ENCODE results near the gene MLPH.

Gene MLPH

GRCh38 chr2:237479747-237480146 is 7.3 kb upstream of the MLPH start:
- DNase-seq, result no peak

- DNase-seq, result no peak
These were observed 6.5 kb upstream of the MLPH start for GRCh38 chr2:237480556-237480955.

- DNase-seq, result no peak
These were observed 6.0 kb upstream of the MLPH start for GRCh38 chr2:237480988-237481525.

- DNase-seq, result no peak
These were observed 4.6 kb upstream of the MLPH start for GRCh38 chr2:237482485-237482884.

- DNase-seq, result no peak
These were observed 3.9 kb upstream of the MLPH start for GRCh38 chr2:237483018-237483731.

GRCh38 chr2:237485304-237485703 is 1.7 kb upstream of the MLPH start:
- no peak for DNase-seq

- DNase-seq, result no peak
These were observed 1.2 kb upstream of the MLPH start for GRCh38 chr2:237485844-237486243.

- DNase-seq, result no peak
These were observed 675 bp upstream of the MLPH start for GRCh38 chr2:237486334-237486818.

- DNase-seq, result no peak
These were observed 445 bp downstream of the MLPH start for GRCh38 chr2:237487496-237487895.

- DNase-seq, result no peak
These were observed 1.2 kb downstream of the MLPH start for GRCh38 chr2:237488295-237488694.

- no peak for DNase-seq
These were observed 2.1 kb downstream of the MLPH start for GRCh38 chr2:237488901-237489860.

GRCh38 chr2:237490009-237490711 is 3.1 kb downstream of the MLPH start:
- DNase-seq, result no peak

- DNase-seq, result no peak
These were observed 3.7 kb downstream of the MLPH start for GRCh38 chr2:237490795-237491194.

- DNase-seq, result no peak
These were observed 4.6 kb downstream of the MLPH start for GRCh38 chr2:237491515-237492118.

GRCh38 chr2:237492137-237492890 is 5.3 kb downstream of the MLPH start:
- DNase-seq, result no peak

- DNase-seq, result no peak
These were observed 7.0 kb downstream of the MLPH start for GRCh38 chr2:237494066-237494465.

- no peak for DNase-seq
These were observed 8.6 kb downstream of the MLPH start for GRCh38 chr2:237495521-237496117.

GRCh38 chr2:237496428-237496827 is 9.4 kb downstream of the MLPH start:
- DNase-seq, result no peak

GRCh38 chr2:237497009-237497837 is 10.2 kb downstream of the MLPH start:
- DNase-seq, result no peak

- DNase-seq, result no peak
These were observed 10.8 kb downstream of the MLPH start for GRCh38 chr2:237497838-237498186.

- DNase-seq, result no peak
These were observed 11.3 kb downstream of the MLPH start for GRCh38 chr2:237498341-237498740.
